H1 (cell line): ENCODE results near the gene KIDINS220. TPM values are rescaled to one million over a fixed set of nuclear protein-coding genes. Genes with fewer than 3 reads are reported as not detected.

Source experiments
- CTCF ChIA-PET: fragments of 300-600 bp; sonication (Branson Sonifier 250); formaldehyde crosslinking; loops from one replicate; lab custom pipeline; 2021; ENCODE audit not compliant: partially characterized antibody; lab: Charles Lee
- POLR2A ChIA-PET: fragments of 300-600 bp; sonication (Branson Sonifier 250); formaldehyde crosslinking; loops from one replicate; lab custom pipeline; 2021; ENCODE audit warnings: inconsistent platforms; ENCODE audit not compliant: partially characterized antibody; lab: Charles Lee
- DNase-seq, 2 experiments: peaks; one replicate each; pipeline versions ENCODE4 v3.0.0 to v3.0.0-alpha.2; 2010 to 2022; ENCODE audit warnings: low spot score in 2 of 2, low read depth in 1 of 2, mixed read lengths in 1 of 2
- FAIRE-seq: peaks from 2 replicates; lab custom pipeline; 2011; peaks lifted over from hg19 to GRCh38; lab: Jason Lieb, UNC
- H2AFZ ChIP-seq: 2 replicates; pipeline ENCODE4 v1.8.1; 2012; ENCODE audit warnings: low read length, inconsistent platforms
- H2AK5ac ChIP-seq: 2 replicates; pipeline ENCODE4 v1.6.1; 2013; ENCODE audit warnings: low read depth, low read length
- H2BK120ac ChIP-seq: replicated peaks from 2 replicates; pipeline ENCODE3; 2013; ENCODE audit warnings: low read depth, low read length, inconsistent platforms
- H2BK12ac ChIP-seq: 2 replicates; pipeline ENCODE4 v1.6.1; 2013; ENCODE audit warnings: low read depth, low read length
- H2BK15ac ChIP-seq: 2 replicates; pipeline ENCODE4 v1.6.1; 2013; ENCODE audit warnings: low read length
- H2BK20ac ChIP-seq: 2 replicates; pipeline ENCODE4 v1.6.1; 2013; ENCODE audit warnings: low read length
- H2BK5ac ChIP-seq: 2 replicates; pipeline ENCODE4 v1.6.1; 2013; ENCODE audit warnings: low read depth, low read length
- H3K14ac ChIP-seq: 2 replicates; pipeline ENCODE4 v1.6.1; 2013; ENCODE audit warnings: inconsistent platforms; ENCODE audit not compliant: insufficient read length
- H3K18ac ChIP-seq: 2 replicates; pipeline ENCODE4 v1.6.1; 2013; ENCODE audit warnings: low read length; ENCODE audit errors: extremely low read depth
- H3K23ac ChIP-seq: 2 replicates; pipeline ENCODE4 v1.6.1; 2013; ENCODE audit warnings: inconsistent platforms; ENCODE audit not compliant: insufficient read length
- H3K23me2 ChIP-seq: 2 replicates; pipeline ENCODE4 v1.6.1; 2013; ENCODE audit warnings: low read depth, low read length
- H3K27ac ChIP-seq: 2 replicates; pipeline ENCODE4 v1.6.1; 2011; ENCODE audit warnings: low read depth, low read length, inconsistent platforms
- H3K27me3 ChIP-seq, 4 experiments: replicated peaks in 1 of 4; 1 replicate in 1 of 4; 2 replicates in 3 of 4; pipeline versions ENCODE4 v1.6.1 to v1.8.1; 2011 to 2013; ENCODE audit warnings: low read length in 3 of 4, mild to moderate bottlenecking in 3 of 4, inconsistent platforms in 2 of 4, mixed read lengths in 2 of 4, moderate library complexity in 1 of 4; ENCODE audit not compliant: control insufficient read depth in 3 of 4, insufficient read depth in 3 of 4; ENCODE audit errors: extremely low read depth in 1 of 4
- H3K36me3 ChIP-seq, 4 experiments: 2 replicates each; pipeline versions ENCODE4 v1.6.1 to v1.8.1; 2011 to 2013; ENCODE audit warnings: mild to moderate bottlenecking in 4 of 4, low read length in 3 of 4, moderate library complexity in 2 of 4, control low read depth in 1 of 4, inconsistent platforms in 1 of 4; ENCODE audit not compliant: insufficient read depth in 4 of 4, control insufficient read depth in 2 of 4
- H3K4ac ChIP-seq: replicated peaks from 2 replicates; pipeline ENCODE3; 2013; ENCODE audit warnings: low read length, low read depth, mixed read lengths, inconsistent platforms; ENCODE audit not compliant: insufficient read length
- H3K4me1 ChIP-seq, 4 experiments: replicated peaks in 1 of 4; 1 replicate in 1 of 4; 2 replicates in 3 of 4; pipeline versions ENCODE4 v1.6.1 to v1.8.1; 2011 to 2013; ENCODE audit warnings: low read length in 3 of 4, inconsistent platforms in 2 of 4, mixed read lengths in 1 of 4; ENCODE audit not compliant: insufficient read depth in 4 of 4, control insufficient read depth in 3 of 4
- H3K4me2 ChIP-seq, 2 experiments: 2 replicates each; pipeline versions ENCODE4 v1.6.1 to v1.8.1; 2011 to 2013; ENCODE audit warnings: low read depth in 2 of 2, low read length in 2 of 2, control low read depth in 1 of 2, inconsistent platforms in 1 of 2, mild to moderate bottlenecking in 1 of 2; ENCODE audit not compliant: insufficient read depth in 1 of 2
- H3K4me3 ChIP-seq, 4 experiments: fragments of 200-600, 300-600 bp in 1 of 4; sonication (generic), shearing (Covaris generic), sonication (Bioruptor Twin) in 1 of 4; 2 replicates each; pipeline versions ENCODE4 v1.5.1 to v1.8.1; 2011 to 2016; ENCODE audit warnings: low read length in 4 of 4, low read depth in 3 of 4, control low read depth in 2 of 4, inconsistent platforms in 2 of 4, mild to moderate bottlenecking in 2 of 4, mixed read lengths in 1 of 4, moderate library complexity in 1 of 4; ENCODE audit not compliant: insufficient read depth in 2 of 4; ENCODE audit errors: extremely low read depth in 1 of 4
- H3K56ac ChIP-seq: replicated peaks from 2 replicates; pipeline ENCODE3; 2013; ENCODE audit warnings: low read depth, mild to moderate bottlenecking, mixed read lengths, low read length, inconsistent platforms; ENCODE audit not compliant: insufficient read length
- H3K79me1 ChIP-seq: 2 replicates; pipeline ENCODE4 v1.6.1; 2013; ENCODE audit warnings: low read depth, low read length, control low read depth
- H3K79me2 ChIP-seq, 2 experiments: 2 replicates each; pipeline versions ENCODE4 v1.6.1 to v1.8.1; 2012 to 2013; ENCODE audit warnings: low read length in 2 of 2, mild to moderate bottlenecking in 2 of 2, inconsistent platforms in 1 of 2; ENCODE audit not compliant: insufficient read depth in 2 of 2, control insufficient read depth in 1 of 2
- H3K9ac ChIP-seq, 4 experiments: replicated peaks in 1 of 4; 1 replicate in 1 of 4; 2 replicates in 3 of 4; pipeline versions ENCODE4 v1.6.1 to v1.8.1; 2011 to 2013; ENCODE audit warnings: low read depth in 3 of 4, low read length in 3 of 4, control low read depth in 2 of 4, mild to moderate bottlenecking in 2 of 4, moderate library complexity in 2 of 4, inconsistent platforms in 1 of 4; ENCODE audit errors: extremely low read depth in 1 of 4
- H3K9me3 ChIP-seq, 2 experiments: 2 replicates each; pipeline versions ENCODE4 v1.6.1 to v1.8.1; 2012 to 2013; ENCODE audit warnings: mild to moderate bottlenecking in 2 of 2, moderate library complexity in 2 of 2, control low read depth in 1 of 2, inconsistent platforms in 1 of 2, low read depth in 1 of 2, low read length in 1 of 2, mixed read lengths in 1 of 2; ENCODE audit not compliant: insufficient read depth in 2 of 2
- H4K20me1 ChIP-seq, 2 experiments: replicated peaks in 1 of 2; 2 replicates each; pipeline versions ENCODE3 to v1.8.1; 2011 to 2013; ENCODE audit warnings: inconsistent platforms in 2 of 2, low read length in 2 of 2, mild to moderate bottlenecking in 1 of 2; ENCODE audit not compliant: insufficient read depth in 2 of 2, control insufficient read depth in 1 of 2
- H4K5ac ChIP-seq: 2 replicates; pipeline ENCODE4 v1.6.1; 2013; ENCODE audit warnings: low read length, low read depth, mixed read lengths, inconsistent platforms; ENCODE audit not compliant: insufficient read length
- H4K8ac ChIP-seq: 2 replicates; pipeline ENCODE4 v1.8.0; 2013; ENCODE audit warnings: mild to moderate bottlenecking, moderate library complexity, low read length, inconsistent platforms; ENCODE audit not compliant: insufficient read depth; ENCODE audit errors: extremely low read depth
- H4K91ac ChIP-seq: replicated peaks from 2 replicates; pipeline ENCODE3; 2013; ENCODE audit warnings: low read length, mixed read lengths, inconsistent platforms; ENCODE audit not compliant: insufficient read length
- CHD1 ChIP-seq: IDR thresholded peaks from 2 replicates; pipeline ENCODE4 v1.6.1; 2012; ENCODE audit warnings: low read depth, low read length, improper control_type of control experiment
- POLR2AphosphoS5 ChIP-seq: IDR thresholded peaks from 2 replicates; pipeline ENCODE4 v1.6.1; 2011; ENCODE audit warnings: low read depth, low read length
- POU5F1 ChIP-seq: IDR thresholded peaks from 2 replicates; pipeline ENCODE4 v1.6.1; 2011; ENCODE audit warnings: low read depth, mild to moderate bottlenecking, low read length, moderate library complexity
- RFX5 ChIP-seq: IDR thresholded peaks from 2 replicates; pipeline ENCODE4 v1.6.1; 2011; ENCODE audit warnings: low read depth, low read length, improper control_type of control experiment, borderline replicate concordance
- SAP30 ChIP-seq: fragments of 300-600 bp; sonication (generic); IDR thresholded peaks from 2 replicates; pipeline ENCODE4 v1.7.1; 2012; ENCODE audit warnings: low read length, moderate library complexity, mild to moderate bottlenecking, inconsistent platforms; ENCODE audit not compliant: insufficient read depth, insufficient replicate concordance
- SIRT6 ChIP-seq: IDR thresholded peaks from one replicate; pipeline ENCODE4 v1.7.1; 2012; ENCODE audit warnings: low read length, inconsistent platforms
- SRF ChIP-seq: IDR thresholded peaks from 2 replicates; pipeline ENCODE4 v1.6.1; 2011; ENCODE audit warnings: mild to moderate bottlenecking, low read depth, low read length, moderate library complexity
- SUZ12 ChIP-seq: fragments of 200-600 bp; sonication (generic); IDR thresholded peaks from 2 replicates; pipeline ENCODE4 v1.6.1; 2012; ENCODE audit warnings: mild to moderate bottlenecking, inconsistent platforms, low read length, moderate library complexity, mixed read lengths
- WGBS, 2 experiments: shearing (Covaris generic) in 1 of 2; methylation state at CpG; one replicate each; pipeline versions ENCODE4 v1.1.6 to v1.1.7; 2013 to 2015; ENCODE audit warnings: low lambda C conversion rate in 2 of 2, mixed read lengths in 2 of 2, inconsistent platforms in 1 of 2, low coverage in 1 of 2, missing lambda C conversion rate in 1 of 2; ENCODE audit not compliant: insufficient replicate concordance in 2 of 2, insufficient coverage in 1 of 2, insufficient read length in 1 of 2; ENCODE audit errors: extremely low coverage in 1 of 2, missing lambda C conversion rate in 1 of 2; 5-methylcytosine and 5-hydroxymethylcytosine counted together
- polyA plus RNA-seq, 7 experiments: library from polyadenylated mRNA; depleted of rRNA in 3 of 7; stranded (reverse) in 5 of 7; unstranded in 2 of 7; fragments of >200 nt in 5 of 7; fragments of 200-250 nt in 2 of 7; gene quantifications; 1 replicate in 5 of 7; 2 replicates in 1 of 7; 4 replicates in 1 of 7; pipeline versions ENCODE4 v1.2.1 to v1.2.3, GENCODE V29; 2011 to 2013; ENCODE audit warnings: missing spikeins in 2 of 7, mixed read lengths in 2 of 7
- total RNA-seq: library from RNA; stranded (reverse); fragmentation: NEBNext Ultra II Directional; extraction: Animal tissue kit (Norgen Biotek cat#: 25700); gene quantifications from 2 replicates; pipeline ENCODE4 v1.2.1, GENCODE V29; 2021

Gene KIDINS220
- total and polyA plus RNA-seq, 2 of the 8 experiments (the other 6 are each of a cell fraction or from before 2014, with no cell fraction given): 21.2 to 27.1 TPM

DNA sequence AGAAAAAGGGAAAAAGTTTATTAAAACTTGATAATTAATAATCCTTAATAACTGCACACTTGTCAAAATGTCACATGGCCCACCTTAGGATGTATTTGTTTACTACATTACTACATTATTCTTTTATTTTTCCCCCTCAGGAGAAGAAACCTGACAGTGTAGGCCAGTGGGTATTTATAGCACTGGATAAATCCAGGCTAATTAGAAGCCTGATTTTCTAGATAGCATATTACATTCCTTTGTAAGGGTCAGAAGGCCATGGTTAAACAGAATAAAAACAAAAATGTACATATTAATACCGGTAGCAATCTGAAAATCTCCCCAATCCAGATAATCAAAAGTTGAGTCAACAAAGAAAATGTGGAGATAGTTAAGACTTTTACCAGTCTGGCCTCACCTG, 21.5 kb upstream of the KIDINS220 start:
- H4K5ac ChIP-seq: no peak overlapping the region
- H3K4me2 ChIP-seq: no peak overlapping the region
- H2AK5ac ChIP-seq: no peak overlapping the region
- no peak overlapping the region for H3K23ac ChIP-seq
- H4K20me1 ChIP-seq: peaks cover 0 to 3% of the 10 kb centered on the region in 2 experiments
- H2BK12ac ChIP-seq: no peak overlapping the region
- H3K14ac ChIP-seq: no peak overlapping the region
- H3K27me3 ChIP-seq: no peaks in the 10 kb centered on the region
- ChIA-PET POLR2A (no interaction called here), CTCF (no interaction called here)
- H3K9ac ChIP-seq: no peak overlapping the region
- H3K23me2 ChIP-seq: no peaks in the 10 kb centered on the region
- H2AFZ ChIP-seq: no peak overlapping the region
- no peak overlapping the region for H3K4ac ChIP-seq
- no peak overlapping the region for H3K4me3 ChIP-seq
- no peak overlapping the region for H3K18ac ChIP-seq
- no peaks in the 10 kb centered on the region for H3K36me3 ChIP-seq
- H2BK5ac ChIP-seq: no peak overlapping the region
- no peak overlapping the region for H4K8ac ChIP-seq
- H2BK15ac ChIP-seq: no peak overlapping the region
- no peak overlapping the region for H3K56ac ChIP-seq
- no peaks in the 10 kb centered on the region for H3K9me3 ChIP-seq
- H3K79me1 ChIP-seq: no peaks in the 10 kb centered on the region
- no peaks in the 10 kb centered on the region for H3K79me2 ChIP-seq
- no peak overlapping the region for H2BK120ac ChIP-seq
- H4K91ac ChIP-seq: no peak overlapping the region
- no peak overlapping the region for H3K27ac ChIP-seq
- peaks cover 0 to 4% (median under 1%) of the 10 kb centered on the region in 4 experiments; a peak in 2 of 7 replicates for H3K4me1 ChIP-seq
- FAIRE-seq (no peak), DNase-seq (no peak)
- 79% methylated on average over 1 of the region's 1 CpG; no CpG with 5 or more reads in 1 of the 2 experiments for WGBS, 2 experiments
- no peak overlapping the region for H2BK20ac ChIP-seq
- TF ChIP-seq CHD1 (no peak), POU5F1 (no peak), SAP30 (no peak), SIRT6 (no peak), SRF (no peak), RFX5 (no peak), POLR2AphosphoS5 (no peak), SUZ12 (no peak)
